Activated T-helper 17 cell treated with anti-CD3 and anti-CD28 coated beads, Interleukin-2, amount 50 U/mL, for 72 hours (primary cell): ENCODE results near the gene CD34. TPM values are rescaled to one million over a fixed set of nuclear protein-coding genes. Genes with fewer than 3 reads are reported as not detected.

Experiments used
- ATAC-seq: fragments of 150-1000 bp; cut with Tn5 transposase; replicated peaks from 2 replicates; pipeline ENCODE4 v1.10.0; 2021; ENCODE audit warnings: mild to moderate bottlenecking, moderate library complexity
- H3K27ac Mint-ChIP-seq: one replicate; pipeline ENCODE4 v1.8.0; 2022; ENCODE audit warnings: mixed read lengths
- H3K27me3 Mint-ChIP-seq: one replicate; pipeline ENCODE4 v1.8.0; 2022; ENCODE audit warnings: mixed read lengths
- H3K36me3 Mint-ChIP-seq: one replicate; pipeline ENCODE4 v1.8.0; 2022; ENCODE audit warnings: low read depth, mild to moderate bottlenecking, mixed read lengths
- H3K4me1 Mint-ChIP-seq: one replicate; pipeline ENCODE4 v1.8.0; 2022; ENCODE audit warnings: mixed read lengths
- H3K4me3 Mint-ChIP-seq: one replicate; pipeline ENCODE4 v1.8.0; 2022; ENCODE audit warnings: mild to moderate bottlenecking, mixed read lengths
- H3K9me3 Mint-ChIP-seq: one replicate; pipeline ENCODE4 v1.8.0; 2022; ENCODE audit warnings: mixed read lengths
- total RNA-seq, 2 donors: library from RNA; stranded (reverse); gene quantifications; one replicate each; pipeline ENCODE4 v1.2.3, GENCODE V29; 2022

The CD34 gene
- total RNA-seq, 2 donors from 2014 or later: 0.06 to 0.24 TPM

DNA sequence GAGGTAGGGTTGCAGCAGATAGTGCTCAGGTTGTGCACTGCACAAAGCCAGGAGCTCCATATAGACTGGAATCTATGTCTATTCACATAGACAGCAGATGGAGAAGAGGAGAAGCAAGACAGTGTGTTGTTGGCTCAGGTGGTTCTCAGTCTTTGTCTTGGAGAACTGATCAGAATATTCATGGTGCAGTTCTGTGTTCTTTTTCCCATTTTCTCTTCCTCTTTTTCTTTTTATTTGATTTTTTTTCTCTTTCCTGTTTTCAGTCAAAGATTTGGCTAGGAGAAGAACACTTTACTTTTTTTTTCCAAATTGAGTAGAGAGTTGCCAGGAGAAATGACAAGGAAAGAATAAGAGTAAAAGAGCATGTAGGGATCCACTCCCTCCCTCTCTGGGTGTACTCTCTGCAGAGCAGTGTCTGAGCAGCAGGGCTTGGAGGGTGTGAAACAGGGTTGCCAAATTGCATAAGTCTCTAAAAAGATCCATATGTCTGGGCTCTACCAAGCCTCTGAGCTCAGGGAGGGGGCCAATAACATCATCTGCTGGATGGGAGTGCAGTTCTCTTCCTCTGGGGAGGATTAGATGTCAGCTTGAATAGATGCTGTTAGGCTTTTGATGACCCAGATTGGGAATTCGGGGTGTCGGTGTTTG is 8.7 kb upstream of the CD34 start:
- no peaks in the 10 kb centered on the region for H3K9me3 Mint-ChIP-seq
- no peaks in the 10 kb centered on the region for H3K36me3 Mint-ChIP-seq
- H3K27me3 Mint-ChIP-seq: peaks cover 32% of the 10 kb centered on the region

DNA sequence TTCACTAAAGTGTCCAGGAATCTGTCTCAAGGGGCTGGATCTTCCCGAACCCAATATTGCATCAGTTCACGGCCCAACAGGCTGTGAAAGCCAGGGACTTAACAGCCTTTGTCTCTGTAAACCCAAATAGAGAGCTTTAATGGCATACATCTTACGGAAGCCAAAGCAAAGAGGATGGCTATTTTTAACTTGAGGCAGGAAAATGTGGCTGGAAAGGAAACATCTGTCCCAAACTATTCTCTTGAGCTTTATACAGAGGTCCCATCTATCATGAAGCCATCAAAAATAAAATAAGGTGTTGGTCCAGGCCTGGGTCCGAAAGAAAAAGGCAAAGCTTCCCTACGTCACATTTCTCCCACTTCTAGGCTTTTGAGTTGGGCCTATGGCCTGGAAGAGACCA is 7.7 kb upstream of the CD34 start:
- ATAC-seq: no peak
- H3K4me1 Mint-ChIP-seq: no peaks in the 10 kb centered on the region
- H3K36me3 Mint-ChIP-seq: no peaks in the 10 kb centered on the region
- H3K27me3 Mint-ChIP-seq: peaks cover 35% of the 10 kb centered on the region
- no peaks in the 10 kb centered on the region for H3K9me3 Mint-ChIP-seq
- H3K27ac Mint-ChIP-seq: no peak overlapping the region
- no peak overlapping the region for H3K4me3 Mint-ChIP-seq

More for the DNA sequence above, 8.7 kb upstream of the CD34 start:
- ATAC-seq: no peak
- Mint-ChIP-seq H3K4me3 (no peak overlapping the region), H3K27ac (no peak overlapping the region), H3K4me1 (no peaks in the 10 kb centered on the region)

- ATAC-seq: no peak
- Mint-ChIP-seq H3K4me3 (no peak overlapping the region), H3K4me1 (no peaks in the 10 kb centered on the region), H3K27me3 (peaks cover 34% of the 10 kb centered on the region), H3K27ac (no peak overlapping the region), H3K9me3 (no peaks in the 10 kb centered on the region), H3K36me3 (no peaks in the 10 kb centered on the region)
Observed at GRCh38 chr1:207918011-207918410, 7.1 kb upstream of the CD34 start.

GRCh38 chr1:207917080-207917479 is 6.2 kb upstream of the CD34 start:
- Mint-ChIP-seq H3K36me3 (no peaks in the 10 kb centered on the region), H3K27me3 (peaks cover 35% of the 10 kb centered on the region), H3K9me3 (no peaks in the 10 kb centered on the region), H3K4me3 (no peak overlapping the region), H3K27ac (no peak overlapping the region), H3K4me1 (no peaks in the 10 kb centered on the region)
- no peak for ATAC-seq

- no peak for ATAC-seq
- H3K36me3 Mint-ChIP-seq: no peaks in the 10 kb centered on the region
- peaks cover 4% of the 10 kb centered on the region for H3K4me1 Mint-ChIP-seq
- H3K9me3 Mint-ChIP-seq: no peaks in the 10 kb centered on the region
- no peak overlapping the region for H3K27ac Mint-ChIP-seq
- no peak overlapping the region for H3K4me3 Mint-ChIP-seq
- peaks cover 54% of the 10 kb centered on the region for H3K27me3 Mint-ChIP-seq
Observed at GRCh38 chr1:207913951-207914350, 3.0 kb upstream of the CD34 start.

- Mint-ChIP-seq H3K27me3 (peaks cover 54% of the 10 kb centered on the region), H3K9me3 (no peaks in the 10 kb centered on the region), H3K4me1 (peaks cover 4% of the 10 kb centered on the region), H3K4me3 (peak overlapping the region; percentile 61), H3K27ac (no peak overlapping the region), H3K36me3 (no peaks in the 10 kb centered on the region)
- ATAC-seq: no peak
Observed at GRCh38 chr1:207911856-207912760, 1.2 kb upstream of the CD34 start.

- Mint-ChIP-seq H3K27ac (no peak overlapping the region), H3K27me3 (peaks cover 52% of the 10 kb centered on the region), H3K36me3 (no peaks in the 10 kb centered on the region), H3K9me3 (no peaks in the 10 kb centered on the region), H3K4me3 (peak overlapping the region; percentile 61), H3K4me1 (peaks cover 4% of the 10 kb centered on the region)
- no peak for ATAC-seq
Observed at GRCh38 chr1:207909687-207910086, 1.2 kb downstream of the CD34 start.

GRCh38 chr1:207908107-207908734 is 2.7 kb downstream of the CD34 start:
- Mint-ChIP-seq H3K27ac (no peak overlapping the region), H3K36me3 (no peaks in the 10 kb centered on the region), H3K4me1 (peaks cover 4% of the 10 kb centered on the region), H3K9me3 (no peaks in the 10 kb centered on the region), H3K4me3 (no peak overlapping the region), H3K27me3 (peaks cover 41% of the 10 kb centered on the region)
- no peak for ATAC-seq

DNA sequence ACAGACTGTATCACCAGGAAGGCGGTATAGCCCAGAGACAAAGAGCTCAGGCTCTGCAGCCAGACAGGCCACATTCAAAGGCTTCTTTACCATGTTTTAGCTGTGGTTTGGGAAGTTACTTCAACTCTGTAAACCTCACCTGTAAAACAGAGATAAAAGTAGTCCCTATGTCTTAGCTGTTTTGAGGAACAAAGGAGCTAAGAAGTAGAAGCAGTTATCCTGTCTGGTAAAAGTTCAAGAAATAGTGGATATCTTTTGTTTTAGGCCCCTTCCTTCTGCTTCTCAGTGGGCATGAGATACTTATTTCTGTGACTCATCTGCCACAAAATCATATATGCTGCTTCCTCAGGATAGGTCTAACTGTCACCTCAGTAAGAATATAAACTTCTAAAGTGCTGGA is 6.5 kb downstream of the CD34 start:
- Mint-ChIP-seq H3K9me3 (no peaks in the 10 kb centered on the region), H3K4me1 (no peaks in the 10 kb centered on the region), H3K4me3 (no peak overlapping the region), H3K27ac (peak overlapping the region; percentile 5), H3K27me3 (peaks cover 7% of the 10 kb centered on the region), H3K36me3 (no peaks in the 10 kb centered on the region)
- ATAC-seq: no peak

- Mint-ChIP-seq H3K27me3 (peaks cover 4% of the 10 kb centered on the region), H3K36me3 (no peaks in the 10 kb centered on the region), H3K4me1 (no peaks in the 10 kb centered on the region), H3K9me3 (no peaks in the 10 kb centered on the region), H3K4me3 (no peak overlapping the region), H3K27ac (no peak overlapping the region)
- ATAC-seq: no peak
Observed at GRCh38 chr1:207903767-207904166, 7.2 kb downstream of the CD34 start.

DNA sequence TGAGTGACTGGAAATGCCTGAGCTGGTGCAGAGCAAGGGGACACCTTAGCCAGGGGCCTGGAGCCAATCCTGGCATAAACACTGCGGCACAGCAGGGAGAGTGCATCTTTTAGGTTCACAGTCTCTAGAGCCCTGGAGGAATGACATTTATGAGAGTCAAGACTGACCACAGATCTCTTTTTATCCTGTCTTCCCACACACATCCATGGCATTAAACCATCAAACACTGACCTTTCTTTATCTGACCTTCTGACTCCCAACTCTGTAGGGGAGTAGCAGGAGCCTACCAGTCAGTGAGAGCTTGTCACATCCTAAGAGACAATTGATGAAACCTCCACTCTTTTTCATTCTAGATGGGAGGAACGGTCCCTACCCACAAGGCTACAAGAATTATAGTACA is 7.9 kb downstream of the CD34 start:
- Mint-ChIP-seq H3K27ac (no peak overlapping the region), H3K4me3 (no peak overlapping the region), H3K27me3 (peaks cover 3% of the 10 kb centered on the region), H3K36me3 (no peaks in the 10 kb centered on the region), H3K9me3 (no peaks in the 10 kb centered on the region), H3K4me1 (no peaks in the 10 kb centered on the region)
- no peak for ATAC-seq

- no peak overlapping the region for H3K4me3 Mint-ChIP-seq
- no peaks in the 10 kb centered on the region for H3K36me3 Mint-ChIP-seq
- ATAC-seq: no peak
- no peak overlapping the region for H3K27ac Mint-ChIP-seq
- H3K27me3 Mint-ChIP-seq: peaks cover 3% of the 10 kb centered on the region
- H3K4me1 Mint-ChIP-seq: no peaks in the 10 kb centered on the region
- H3K9me3 Mint-ChIP-seq: no peaks in the 10 kb centered on the region
Observed at GRCh38 chr1:207902566-207902965, 8.4 kb downstream of the CD34 start.

GRCh38 chr1:207901041-207901653 is 9.8 kb downstream of the CD34 start:
- no peaks in the 10 kb centered on the region for H3K36me3 Mint-ChIP-seq
- no peak overlapping the region for H3K4me3 Mint-ChIP-seq
- no peaks in the 10 kb centered on the region for H3K4me1 Mint-ChIP-seq
- H3K27ac Mint-ChIP-seq: no peak overlapping the region
- H3K27me3 Mint-ChIP-seq: no peaks in the 10 kb centered on the region
- H3K9me3 Mint-ChIP-seq: no peaks in the 10 kb centered on the region
- ATAC-seq: no peak

DNA sequence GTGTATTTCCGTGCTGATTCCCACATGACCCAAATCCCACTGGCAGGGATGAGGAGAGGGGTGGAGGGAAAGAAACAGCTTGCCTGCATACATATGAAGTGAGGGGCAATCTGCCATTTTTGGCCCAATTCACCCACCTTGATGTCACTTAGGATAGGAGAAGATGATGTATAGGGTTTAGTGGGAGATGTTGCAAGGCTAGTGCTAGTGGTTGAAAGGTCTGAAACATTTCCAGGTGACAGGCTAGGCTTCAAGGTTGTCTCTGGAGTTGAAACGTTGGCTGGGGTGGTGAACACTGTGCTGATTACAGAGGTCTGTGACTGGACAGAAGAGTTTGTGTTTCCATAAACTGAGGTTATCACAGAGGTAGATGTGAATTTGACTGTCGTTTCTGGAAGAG is 12.1 kb downstream of the CD34 start:
- Mint-ChIP-seq H3K4me3 (no peak overlapping the region), H3K36me3 (no peaks in the 10 kb centered on the region), H3K4me1 (no peaks in the 10 kb centered on the region), H3K9me3 (no peaks in the 10 kb centered on the region), H3K27ac (no peak overlapping the region), H3K27me3 (no peaks in the 10 kb centered on the region)
- no peak for ATAC-seq
